ENCODE measurements around the gene USP34. TPM values are rescaled to one million over a fixed set of nuclear protein-coding genes. Genes with fewer than 3 reads are reported as not detected.

The USP34 gene
- total RNA-seq, 8 experiments from 2014 or later = 53.2 to 175 (median 69.2) TPM

- no peaks in the 10 kb centered on the region for H3K4me1 ChIP-seq (replicated peaks in 1 of 2)
- no peak overlapping the region for H3K4me3 ChIP-seq
- in situ Hi-C loops (cut with MboI; ENCODE audit: low pct_unique_long_range_greater_than_20kb in 2 of 9, low sequenced_read_pairs in 9 of 9, unreplicated experiment in 9 of 9) = no loop called here
- no peak overlapping the region for H3K27ac ChIP-seq
- no peak for ATAC-seq (replicated peaks in 6 of 8)
- WGBS, 10 experiments = 100% methylated on average over 1 of the region's 1 CpG; no CpG with 5 or more reads in 9 of the 10 experiments
Measured at GRCh38 chr2:61433606-61434005, 37.3 kb downstream of the USP34 start.

GRCh38 chr2:61432990-61433389, 37.9 kb downstream of the USP34 start:
- H3K4me3 ChIP-seq = no peak overlapping the region
- no peak overlapping the region for H3K27ac ChIP-seq
- WGBS, 10 experiments = 94% methylated on average over 3 of the region's 3 CpGs; no CpG with 5 or more reads in 9 of the 10 experiments
- no peak for ATAC-seq (replicated peaks in 6 of 8)
- no peaks in the 10 kb centered on the region for H3K4me1 ChIP-seq (replicated peaks in 1 of 2)
- in situ Hi-C loops (cut with MboI; ENCODE audit: low pct_unique_long_range_greater_than_20kb in 2 of 9, low sequenced_read_pairs in 9 of 9, unreplicated experiment in 9 of 9) = no loop called here

GRCh38 chr2:61431345-61431744, 39.5 kb downstream of the USP34 start:
- in situ Hi-C loops (cut with MboI; ENCODE audit: low pct_unique_long_range_greater_than_20kb in 2 of 9, low sequenced_read_pairs in 9 of 9, unreplicated experiment in 9 of 9) = no loop called here
- Histone ChIP-seq H3K4me1 (replicated peaks in 1 of 2) (no peaks in the 10 kb centered on the region), H3K4me3 (no peak overlapping the region), H3K27ac (no peak overlapping the region)
- 92 to 100% (median 98%) methylated on average over 2 to 5 of the region's 5 CpGs; no CpG with 5 or more reads in 6 of the 10 experiments for WGBS, 10 experiments
- no peak for ATAC-seq (replicated peaks in 6 of 8)

GRCh38 chr2:61426267-61426897, 44.5 kb downstream of the USP34 start:
- Histone ChIP-seq H3K27ac (no peak overlapping the region), H3K4me1 (replicated peaks in 1 of 2) (no peaks in the 10 kb centered on the region), H3K4me3 (no peak overlapping the region)
- 40 to 100% (median 79%) methylated on average over 1 to 3 of the region's 6 CpGs; no CpG with 5 or more reads in 6 of the 10 experiments for WGBS, 10 experiments
- ATAC-seq (replicated peaks in 6 of 8) = peak in 4 of 8 experiments; percentile 29 to 87 (median 80)
- in situ Hi-C loops (cut with MboI; ENCODE audit: low pct_unique_long_range_greater_than_20kb in 2 of 9, low sequenced_read_pairs in 9 of 9, unreplicated experiment in 9 of 9) = no loop called here

- H3K4me3 ChIP-seq = no peak overlapping the region
- WGBS, 10 experiments = 57 to 100% (median 88%) methylated on average over 1 to 3 of the region's 6 CpGs; no CpG with 5 or more reads in 6 of the 10 experiments
- peak in 1 of 8 experiments; percentile 8 for ATAC-seq (replicated peaks in 6 of 8)
- in situ Hi-C loops (cut with MboI; ENCODE audit: low pct_unique_long_range_greater_than_20kb in 2 of 9, low sequenced_read_pairs in 9 of 9, unreplicated experiment in 9 of 9) = no loop called here
- no peaks in the 10 kb centered on the region for H3K4me1 ChIP-seq (replicated peaks in 1 of 2)
- H3K27ac ChIP-seq = no peak overlapping the region
Measured at GRCh38 chr2:61425605-61426155, 45.2 kb downstream of the USP34 start.

- Histone ChIP-seq H3K4me1 (replicated peaks in 1 of 2) (no peaks in the 10 kb centered on the region), H3K4me3 (no peak overlapping the region), H3K27ac (no peak overlapping the region)
- ATAC-seq (replicated peaks in 6 of 8) = no peak
- in situ Hi-C loops (cut with MboI; ENCODE audit: low pct_unique_long_range_greater_than_20kb in 2 of 9, low sequenced_read_pairs in 9 of 9, unreplicated experiment in 9 of 9) = no loop called here
- 45 to 100% (median 70%) methylated on average over 1 to 3 of the region's 3 CpGs; no CpG with 5 or more reads in 3 of the 10 experiments for WGBS, 10 experiments
Measured at GRCh38 chr2:61423714-61424113, 47.2 kb downstream of the USP34 start.

- no peak for ATAC-seq (replicated peaks in 6 of 8)
- Histone ChIP-seq H3K4me3 (no peak overlapping the region), H3K4me1 (replicated peaks in 1 of 2) (no peaks in the 10 kb centered on the region), H3K27ac (no peak overlapping the region)
- WGBS, 10 experiments = 60 to 100% (median 97%) methylated on average over 1 to 9 of the region's 9 CpGs; no CpG with 5 or more reads in 1 of the 10 experiments
- in situ Hi-C loops (cut with MboI; ENCODE audit: low pct_unique_long_range_greater_than_20kb in 2 of 9, low sequenced_read_pairs in 9 of 9, unreplicated experiment in 9 of 9) = no loop called here
Measured at GRCh38 chr2:61421611-61422010, 49.3 kb downstream of the USP34 start.

- no peak for ATAC-seq (replicated peaks in 6 of 8)
- Histone ChIP-seq H3K4me1 (replicated peaks in 1 of 2) (no peaks in the 10 kb centered on the region), H3K27ac (no peak overlapping the region), H3K4me3 (no peak overlapping the region)
- 20 to 100% (median 85%) methylated on average over 1 to 3 of the region's 3 CpGs; no CpG with 5 or more reads in 1 of the 10 experiments for WGBS, 10 experiments
- in situ Hi-C loops (cut with MboI; ENCODE audit: low pct_unique_long_range_greater_than_20kb in 2 of 9, low sequenced_read_pairs in 9 of 9, unreplicated experiment in 9 of 9) = no loop called here
Measured at GRCh38 chr2:61420991-61421544, 49.8 kb downstream of the USP34 start.

GRCh38 chr2:61419570-61419969, 51.3 kb downstream of the USP34 start:
- ATAC-seq (replicated peaks in 6 of 8) = peak in 3 of 8 experiments; percentile 73 to 90 (median 78)
- in situ Hi-C loops (cut with MboI; ENCODE audit: low pct_unique_long_range_greater_than_20kb in 2 of 9, low sequenced_read_pairs in 9 of 9, unreplicated experiment in 9 of 9) = no loop called here
- Histone ChIP-seq H3K4me3 (no peak overlapping the region), H3K27ac (no peak overlapping the region), H3K4me1 (replicated peaks in 1 of 2) (no peaks in the 10 kb centered on the region)

GRCh38 chr2:61419129-61419528, 51.8 kb downstream of the USP34 start:
- H3K4me1 ChIP-seq (replicated peaks in 1 of 2) = no peaks in the 10 kb centered on the region
- H3K27ac ChIP-seq = no peak overlapping the region
- in situ Hi-C loops (cut with MboI; ENCODE audit: low pct_unique_long_range_greater_than_20kb in 2 of 9, low sequenced_read_pairs in 9 of 9, unreplicated experiment in 9 of 9) = no loop called here
- no peak overlapping the region for H3K4me3 ChIP-seq
- peak in 3 of 8 experiments; percentile 50 to 69 (median 62) for ATAC-seq (replicated peaks in 6 of 8)
- 59 to 100% (median 91%) methylated on average over 1 to 5 of the region's 5 CpGs for WGBS, 10 experiments

- ATAC-seq (replicated peaks in 6 of 8) = no peak
- Histone ChIP-seq H3K4me3 (no peak overlapping the region), H3K27ac (no peak overlapping the region), H3K4me1 (replicated peaks in 1 of 2) (no peaks in the 10 kb centered on the region)
- WGBS, 10 experiments = 80 to 100% (median 96%) methylated on average over 1 to 4 of the region's 9 CpGs
- in situ Hi-C loops (cut with MboI; ENCODE audit: low pct_unique_long_range_greater_than_20kb in 2 of 9, low sequenced_read_pairs in 9 of 9, unreplicated experiment in 9 of 9) = no loop called here
Measured at GRCh38 chr2:61416871-61417645, 53.8 kb downstream of the USP34 start.

- no peak for ATAC-seq (replicated peaks in 6 of 8)
- in situ Hi-C loops (cut with MboI; ENCODE audit: low pct_unique_long_range_greater_than_20kb in 2 of 9, low sequenced_read_pairs in 9 of 9, unreplicated experiment in 9 of 9) = no loop called here
- Histone ChIP-seq H3K4me1 (replicated peaks in 1 of 2) (no peaks in the 10 kb centered on the region), H3K27ac (no peak overlapping the region), H3K4me3 (no peak overlapping the region)
- WGBS, 10 experiments = 88 to 100% (median 100%) methylated on average over 1 of the region's 1 CpG; no CpG with 5 or more reads in 1 of the 10 experiments
Measured at GRCh38 chr2:61415265-61415664, 55.6 kb downstream of the USP34 start.

GRCh38 chr2:61414674-61415073, 56.2 kb downstream of the USP34 start:
- Histone ChIP-seq H3K4me3 (no peak overlapping the region), H3K27ac (no peak overlapping the region), H3K4me1 (replicated peaks in 1 of 2) (no peaks in the 10 kb centered on the region)
- WGBS, 10 experiments = 14 to 100% (median 86%) methylated on average over 1 to 3 of the region's 3 CpGs; no CpG with 5 or more reads in 1 of the 10 experiments
- in situ Hi-C loops (cut with MboI; ENCODE audit: low pct_unique_long_range_greater_than_20kb in 2 of 9, low sequenced_read_pairs in 9 of 9, unreplicated experiment in 9 of 9) = no loop called here
- ATAC-seq (replicated peaks in 6 of 8) = peak in 3 of 8 experiments; percentile 41 to 70 (median 68)

All from motor neuron (in vitro differentiated cells).